Caco-2 (cell line): Measurements from ENCODE around the gene IGFN1. TPM values are rescaled to one million over a fixed set of nuclear protein-coding genes. Genes with fewer than 3 reads are reported as not detected.

Experiments used
- BruUV-seq: library from RNA; stranded (reverse); fragments of 400-500 nt; replicated peaks from 2 replicates; lab custom pipeline; 2021; lab: Mats Ljungman, UMichigan
- CTCF ChIA-PET: fragments of 300-600 bp; sonication (Branson Sonifier 250); formaldehyde crosslinking; loops from one replicate; lab custom pipeline; 2022; ENCODE audit warnings: antibody characterized with exemption; lab: Charles Lee
- POLR2A ChIA-PET: fragments of 300-600 bp; sonication (Branson Sonifier 250); formaldehyde crosslinking; loops from one replicate; lab custom pipeline; 2022; ENCODE audit warnings: antibody characterized with exemption; lab: Charles Lee
- DNase-seq, 2 experiments: peaks; one replicate each; pipeline versions ENCODE4 v3.0.0 to v3.0.0-alpha.2; 2020 to 2022
- H3K27me3 ChIP-seq: replicated peaks from 2 replicates; pipeline ENCODE4 v1.6.0; 2011; ENCODE audit warnings: low read length; ENCODE audit not compliant: control insufficient read depth, insufficient read depth
- H3K36me3 ChIP-seq: 2 replicates; pipeline ENCODE4 v1.5.1; 2011; ENCODE audit warnings: low read length; ENCODE audit not compliant: control insufficient read depth, insufficient read depth
- H3K4me1 ChIP-seq: fragments of 250-450 bp; sonication (Bioruptor Pico); 2 replicates; pipeline ENCODE4 v1.5.1; 2020; ENCODE audit warnings: mild to moderate bottlenecking
- H3K4me3 ChIP-seq: 2 replicates; pipeline ENCODE4 v1.5.1; 2011; ENCODE audit warnings: low read depth, mild to moderate bottlenecking, control low read depth, low read length
- H3K9me3 ChIP-seq: fragments of 250-450 bp; sonication (Bioruptor Pico); 2 replicates; pipeline ENCODE4 v1.5.1; 2020; ENCODE audit warnings: mild to moderate bottlenecking, moderate library complexity
- H3K27ac Mint-ChIP-seq: one replicate; pipeline ENCODE4 v1.8.0; 2022; ENCODE audit warnings: mixed read lengths; ENCODE audit not compliant: unreplicated experiment
- H3K27me3 Mint-ChIP-seq: one replicate; pipeline ENCODE4 v1.8.0; 2022; ENCODE audit warnings: mixed read lengths; ENCODE audit not compliant: insufficient read depth, unreplicated experiment
- H3K36me3 Mint-ChIP-seq: one replicate; pipeline ENCODE4 v1.8.0; 2022; ENCODE audit warnings: mild to moderate bottlenecking, mixed read lengths; ENCODE audit not compliant: insufficient read depth, unreplicated experiment
- H3K4me1 Mint-ChIP-seq: one replicate; pipeline ENCODE4 v1.8.0; 2022; ENCODE audit warnings: low read depth, mixed read lengths; ENCODE audit not compliant: unreplicated experiment
- H3K4me3 Mint-ChIP-seq: one replicate; pipeline ENCODE4 v1.8.0; 2022; ENCODE audit warnings: mild to moderate bottlenecking, moderate library complexity, mixed read lengths; ENCODE audit not compliant: unreplicated experiment
- H3K9me3 Mint-ChIP-seq: one replicate; pipeline ENCODE4 v1.8.0; 2022; ENCODE audit warnings: mixed read lengths; ENCODE audit not compliant: unreplicated experiment
- CTCF ChIP-seq, 2 experiments: fragments of 200-600 bp in 1 of 2; IDR thresholded peaks; 1 replicate in 1 of 2; 2 replicates in 1 of 2; pipeline versions ENCODE4 v1.5.1 to v1.8.0; 2011 to 2022; ENCODE audit warnings: antibody characterized with exemption in 1 of 2, control low read depth in 1 of 2, inconsistent platforms in 1 of 2, low read depth in 1 of 2, low read length in 1 of 2, mild to moderate bottlenecking in 1 of 2, moderate library complexity in 1 of 2; ENCODE audit not compliant: insufficient read depth in 1 of 2, severe bottlenecking in 1 of 2, unreplicated experiment in 1 of 2
- intact Hi-C: fragments of 100-400 bp; cut with micrococcal nuclease; formaldehyde crosslinking; loops from one replicate; pipeline ENCODE4 v1.10.0; 2022; ENCODE audit not compliant: unreplicated experiment
- total RNA-seq: library from RNA; stranded (reverse); gene quantifications from 2 replicates; pipeline ENCODE4 v1.2.3, GENCODE V29; 2022

IGFN1 gene
- total RNA-seq, 1 experiment from 2014 or later = 0.23 TPM

- H3K27ac Mint-ChIP-seq = no peak overlapping the region
- no peaks in the 10 kb centered on the region for H3K36me3 ChIP-seq
- peaks cover 3% of the 10 kb centered on the region for H3K27me3 Mint-ChIP-seq
- no peaks in the 10 kb centered on the region for H3K27me3 ChIP-seq
- peaks cover 16% of the 10 kb centered on the region for H3K4me1 Mint-ChIP-seq
- peaks cover 18% of the 10 kb centered on the region for H3K4me1 ChIP-seq
- POLR2A ChIA-PET = no interaction called here
- no TSS peak for BruUV-seq
- no peak overlapping the region for H3K4me3 Mint-ChIP-seq
- H3K4me3 ChIP-seq = no peak overlapping the region
- CTCF ChIA-PET = interaction anchor here (1.2 kb wide), 1 partner anchor 44 kb away, joined by 3 read pairs; no protein-coding TSS in a partner anchor
- no peaks in the 10 kb centered on the region for H3K36me3 Mint-ChIP-seq
- peaks cover 11% of the 10 kb centered on the region for H3K9me3 Mint-ChIP-seq
- intact Hi-C loops = no loop called here
- no peaks in the 10 kb centered on the region for H3K9me3 ChIP-seq
- no peak for TF ChIP-seq CTCF (IDR thresholded peaks at IDR 0.05; ENCODE audit: insufficient read depth in 1 of 2, low read depth in 1 of 2, low read length in 1 of 2, severe bottlenecking in 1 of 2, unreplicated experiment in 1 of 2)
- no peak for DNase-seq
These were observed 11.9 kb upstream of the IGFN1 start for GRCh38 chr1:201178718-201179117.

- no peak overlapping the region for H3K27ac Mint-ChIP-seq
- H3K36me3 Mint-ChIP-seq = no peaks in the 10 kb centered on the region
- no peak for DNase-seq
- POLR2A ChIA-PET = no interaction called here
- peaks cover 11% of the 10 kb centered on the region for H3K9me3 Mint-ChIP-seq
- no peak for TF ChIP-seq CTCF (IDR thresholded peaks at IDR 0.05; ENCODE audit: insufficient read depth in 1 of 2, low read depth in 1 of 2, low read length in 1 of 2, severe bottlenecking in 1 of 2, unreplicated experiment in 1 of 2)
- H3K4me3 Mint-ChIP-seq = no peak overlapping the region
- H3K27me3 Mint-ChIP-seq = peaks cover 3% of the 10 kb centered on the region
- H3K4me1 Mint-ChIP-seq = peaks cover 17% of the 10 kb centered on the region
- Histone ChIP-seq H3K36me3 (no peaks in the 10 kb centered on the region), H3K4me1 (peaks cover 10% of the 10 kb centered on the region), H3K9me3 (no peaks in the 10 kb centered on the region), H3K4me3 (no peak overlapping the region), H3K27me3 (no peaks in the 10 kb centered on the region)
- CTCF ChIA-PET = interaction anchor here (1.2 kb wide), 1 partner anchor 43 kb away, joined by 3 read pairs; no protein-coding TSS in a partner anchor
- intact Hi-C loops = no loop called here
- BruUV-seq = no TSS peak
These were observed 10.5 kb upstream of the IGFN1 start for GRCh38 chr1:201180141-201180540.

GRCh38 chr1:201180901-201181300, 9.7 kb upstream of the IGFN1 start:
- Histone ChIP-seq H3K9me3 (no peaks in the 10 kb centered on the region), H3K36me3 (no peaks in the 10 kb centered on the region), H3K27me3 (no peaks in the 10 kb centered on the region), H3K4me3 (no peak overlapping the region), H3K4me1 (peaks cover 2% of the 10 kb centered on the region)
- intact Hi-C loops = no loop called here
- Mint-ChIP-seq H3K27me3 (peaks cover 3% of the 10 kb centered on the region), H3K9me3 (peaks cover 11% of the 10 kb centered on the region), H3K36me3 (no peaks in the 10 kb centered on the region), H3K4me3 (no peak overlapping the region), H3K4me1 (peaks cover 17% of the 10 kb centered on the region), H3K27ac (no peak overlapping the region)
- BruUV-seq = no TSS peak
- no peak for TF ChIP-seq CTCF (IDR thresholded peaks at IDR 0.05; ENCODE audit: insufficient read depth in 1 of 2, low read depth in 1 of 2, low read length in 1 of 2, severe bottlenecking in 1 of 2, unreplicated experiment in 1 of 2)
- ChIA-PET CTCF (no interaction called here), POLR2A (no interaction called here)
- DNase-seq = no peak
